Effector memory CD8-positive, alpha-beta T cell (primary cell): ENCODE data around the gene FH.

Experiments used
- ATAC-seq: fragments of 150-1000 bp; cut with Tn5 transposase; replicated peaks from 2 replicates; pipeline ENCODE4 v1.10.0; 2021; ENCODE audit warnings: mild to moderate bottlenecking, moderate library complexity
- DNase-seq, 3 experiments: peaks; one replicate each; pipeline ENCODE4 v3.0.0; 2021
- H3K27ac Mint-ChIP-seq, 2 donors: one replicate each; pipeline ENCODE4 v1.8.0; 2022; ENCODE audit warnings: mild to moderate bottlenecking in 2 of 2, mixed read lengths in 2 of 2, moderate library complexity in 2 of 2
- H3K27me3 Mint-ChIP-seq, 2 donors: one replicate each; pipeline ENCODE4 v1.8.0; 2022; ENCODE audit warnings: mixed read lengths in 2 of 2
- H3K36me3 Mint-ChIP-seq: one replicate; pipeline ENCODE4 v1.8.0; 2022; ENCODE audit warnings: mild to moderate bottlenecking, moderate library complexity, mixed read lengths; ENCODE audit not compliant: insufficient read depth
- H3K4me1 Mint-ChIP-seq, 2 donors: one replicate each; pipeline ENCODE4 v1.8.0; 2022; ENCODE audit warnings: low read depth in 2 of 2, mixed read lengths in 2 of 2
- H3K4me3 Mint-ChIP-seq, 2 donors: one replicate each; pipeline ENCODE4 v1.8.0; 2022; ENCODE audit warnings: mild to moderate bottlenecking in 2 of 2, mixed read lengths in 2 of 2, moderate library complexity in 2 of 2
- H3K9me3 Mint-ChIP-seq, 2 donors: one replicate each; pipeline ENCODE4 v1.8.0; 2022; ENCODE audit warnings: mixed read lengths in 2 of 2

Gene FH

DNA sequence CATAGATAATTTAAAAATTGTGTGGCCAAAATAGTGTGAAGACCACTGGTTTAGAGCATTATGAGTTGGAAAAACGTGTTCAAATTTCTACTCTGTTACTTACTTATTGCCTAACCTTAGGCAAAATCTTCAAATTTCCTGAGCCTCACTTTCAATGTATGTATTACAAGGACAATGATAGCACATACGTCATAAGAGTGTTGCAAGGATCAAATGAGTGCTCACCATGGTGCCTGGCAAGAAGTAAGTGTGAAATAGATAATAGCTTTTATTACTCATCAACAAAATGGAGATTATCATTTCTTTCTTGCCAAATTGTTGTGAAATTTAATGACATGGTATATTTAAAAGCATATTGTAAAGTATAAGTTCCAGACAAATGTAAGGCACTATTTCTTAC is 57.2 kb downstream of the FH start:
- Mint-ChIP-seq H3K4me1 (no peaks in the 10 kb centered on the region), H3K9me3 (no peaks in the 10 kb centered on the region), H3K27ac (no peak overlapping the region), H3K36me3 (no peaks in the 10 kb centered on the region), H3K27me3 (peaks cover 23 to 34% of the 10 kb centered on the region in 2 donors), H3K4me3 (no peak overlapping the region)
- no peak for ATAC-seq
- no peak for DNase-seq

DNA sequence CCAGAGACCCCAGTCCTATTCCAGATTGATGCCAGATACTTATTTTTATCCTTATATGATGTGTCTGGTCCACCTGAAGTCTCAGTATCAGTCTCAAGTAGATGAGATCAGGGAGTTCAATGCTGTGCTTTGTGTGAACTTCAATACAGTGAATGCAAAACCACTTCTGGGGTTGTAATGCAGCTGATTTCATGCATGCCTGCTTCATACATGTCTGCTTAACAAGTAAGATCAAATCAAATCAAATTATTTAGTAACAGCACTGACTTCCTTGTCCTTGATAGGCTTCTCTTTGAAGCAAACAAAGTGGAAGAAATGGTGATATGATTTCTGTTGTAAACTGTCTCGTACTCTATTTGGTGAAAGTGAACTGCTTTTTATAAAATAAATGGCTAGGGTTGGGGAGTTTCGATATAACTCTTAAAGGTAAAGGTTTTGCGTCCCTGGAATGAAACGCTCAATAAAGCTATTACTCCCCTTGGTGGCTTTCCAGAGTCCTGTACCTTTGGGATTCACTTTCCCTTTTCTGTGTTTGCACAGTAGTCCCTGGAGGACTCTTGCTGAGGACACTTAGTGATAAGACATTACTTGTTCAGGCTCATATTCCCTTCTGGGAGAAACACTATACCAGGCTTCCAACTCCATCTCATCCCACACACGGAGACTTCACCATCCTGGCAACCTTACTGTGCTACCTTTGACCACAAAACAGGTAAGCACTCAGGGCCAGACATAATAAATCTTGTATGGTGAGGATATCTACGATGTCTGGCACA is 59.3 kb downstream of the FH start:
- no peak overlapping the region for H3K27ac Mint-ChIP-seq
- H3K4me3 Mint-ChIP-seq = no peak overlapping the region
- DNase-seq (no peak), ATAC-seq (no peak)
- H3K36me3 Mint-ChIP-seq = no peaks in the 10 kb centered on the region
- H3K9me3 Mint-ChIP-seq = no peaks in the 10 kb centered on the region
- peaks cover 12 to 36% of the 10 kb centered on the region in 2 donors for H3K27me3 Mint-ChIP-seq
- H3K4me1 Mint-ChIP-seq = no peaks in the 10 kb centered on the region

DNA sequence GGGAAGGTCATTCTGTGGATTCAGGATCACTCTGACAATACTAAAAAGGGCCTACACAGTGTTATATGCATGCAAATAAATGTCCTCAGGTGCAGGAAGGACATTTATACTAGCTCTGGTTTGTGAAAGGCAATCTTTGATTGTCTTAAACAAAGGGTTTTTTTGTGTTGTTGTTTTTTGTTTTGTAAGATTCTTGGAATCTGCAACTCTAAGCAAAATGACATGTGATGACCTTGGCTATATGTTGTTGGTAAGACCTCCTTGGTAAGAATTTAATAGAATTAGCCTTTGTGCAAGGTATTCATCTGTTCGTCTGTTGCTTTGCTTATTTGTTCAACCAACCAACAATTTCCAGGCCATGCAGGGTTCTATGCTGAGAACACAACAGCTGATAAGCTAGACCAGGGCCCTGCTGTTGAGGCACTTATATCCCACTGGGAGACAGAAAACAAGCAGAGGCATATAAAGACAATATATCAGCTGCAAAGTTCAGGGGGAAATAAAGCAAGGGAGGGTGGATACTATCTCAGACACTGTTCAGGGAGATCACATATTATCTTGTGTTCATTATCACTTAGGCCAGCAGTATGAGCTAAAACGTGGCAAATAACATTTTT is 60.3 kb downstream of the FH start:
- no peak for DNase-seq
- Mint-ChIP-seq H3K36me3 (no peaks in the 10 kb centered on the region), H3K27ac (no peak overlapping the region)

GRCh38 chr1:241457421-241457820 is 62.1 kb downstream of the FH start:
- Mint-ChIP-seq H3K9me3 (no peaks in the 10 kb centered on the region), H3K27me3 (peaks cover 5 to 43% of the 10 kb centered on the region in 2 donors), H3K4me3 (no peak overlapping the region), H3K36me3 (no peaks in the 10 kb centered on the region), H3K27ac (no peak overlapping the region), H3K4me1 (no peaks in the 10 kb centered on the region)
- no peak for ATAC-seq
- DNase-seq = no peak

More for the DNA sequence above, 60.3 kb downstream of the FH start:
- peaks cover 10 to 37% of the 10 kb centered on the region in 2 donors for H3K27me3 Mint-ChIP-seq
- ATAC-seq = no peak
- no peak overlapping the region for H3K4me3 Mint-ChIP-seq
- no peaks in the 10 kb centered on the region for H3K4me1 Mint-ChIP-seq
- no peaks in the 10 kb centered on the region for H3K9me3 Mint-ChIP-seq

DNA sequence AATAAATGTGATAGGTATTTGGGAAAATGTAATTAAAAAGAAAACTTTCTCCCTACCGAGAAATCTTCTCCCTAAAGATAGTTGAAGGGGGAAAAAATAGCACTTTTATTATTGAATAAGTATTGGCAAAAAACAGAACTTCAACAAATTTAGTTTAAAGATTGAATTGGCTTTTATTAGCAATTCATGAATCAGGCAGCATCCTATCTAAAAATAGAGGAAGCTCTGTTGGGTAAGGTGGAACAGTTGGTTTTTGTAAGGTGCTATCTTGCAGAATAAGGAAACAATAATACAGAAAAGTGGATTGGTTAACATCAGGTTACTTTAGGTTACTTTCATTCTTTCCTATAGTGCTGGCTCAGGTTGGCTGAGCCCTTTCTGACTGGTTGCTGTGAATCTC is 62.8 kb downstream of the FH start:
- Mint-ChIP-seq H3K27me3 (peaks cover 5 to 48% of the 10 kb centered on the region in 2 donors), H3K4me1 (no peaks in the 10 kb centered on the region), H3K4me3 (no peak overlapping the region), H3K9me3 (peaks cover 0 to under 1% of the 10 kb centered on the region in 2 donors), H3K27ac (no peak overlapping the region), H3K36me3 (no peaks in the 10 kb centered on the region)
- no peak for ATAC-seq
- no peak for DNase-seq

DNA sequence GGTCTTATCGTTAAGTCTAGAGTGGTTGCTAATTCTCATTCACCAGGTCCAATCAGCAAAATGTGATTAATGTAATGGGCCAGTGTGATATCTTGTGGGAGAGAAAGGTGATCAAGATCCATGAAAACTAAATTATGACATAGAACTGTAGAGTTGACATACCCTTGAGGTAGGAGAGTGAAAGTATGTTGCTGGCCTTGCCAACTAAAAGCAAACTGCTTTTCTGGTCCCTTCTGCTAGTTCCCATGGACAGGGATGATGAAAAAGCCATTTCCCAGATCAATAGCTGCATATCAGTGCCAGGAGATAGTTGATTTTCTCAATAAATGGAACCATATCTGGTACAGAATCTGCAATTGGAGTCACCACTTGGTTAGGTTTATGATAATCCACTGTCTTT is 65.8 kb downstream of the FH start:
- H3K9me3 Mint-ChIP-seq = peaks cover 0 to 8% of the 10 kb centered on the region in 2 donors
- H3K27ac Mint-ChIP-seq = no peak overlapping the region
- H3K36me3 Mint-ChIP-seq = no peaks in the 10 kb centered on the region
- no peaks in the 10 kb centered on the region for H3K4me1 Mint-ChIP-seq
- H3K4me3 Mint-ChIP-seq = no peak overlapping the region
- ATAC-seq (no peak), DNase-seq (no peak)
- peaks cover 0 to 46% of the 10 kb centered on the region in 2 donors for H3K27me3 Mint-ChIP-seq

- ATAC-seq (no peak), DNase-seq (no peak)
- no peak overlapping the region for H3K27ac Mint-ChIP-seq
- H3K4me3 Mint-ChIP-seq = no peak overlapping the region
- no peaks in the 10 kb centered on the region for H3K36me3 Mint-ChIP-seq
- H3K4me1 Mint-ChIP-seq = no peaks in the 10 kb centered on the region
- peaks cover 0 to 52% of the 10 kb centered on the region in 2 donors for H3K27me3 Mint-ChIP-seq
- H3K9me3 Mint-ChIP-seq = peaks cover 0 to 8% of the 10 kb centered on the region in 2 donors
Measured at GRCh38 chr1:241451956-241452355, 67.6 kb downstream of the FH start.
